Subcutaneous abdominal adipose tissue (tissue), 5 donors: ENCODE results near the gene VSIG2.

Source experiments
- H3K27ac ChIP-seq: one replicate; pipeline ENCODE4 v1.7.0; 2013; ENCODE audit warnings: low read depth, mild to moderate bottlenecking, inconsistent platforms, low read length, moderate library complexity
- H3K27me3 ChIP-seq, 5 donors: one replicate each; pipeline ENCODE4 v1.7.0; 2013; ENCODE audit warnings: low read length in 5 of 5, inconsistent platforms in 1 of 5; ENCODE audit not compliant: control insufficient read depth in 5 of 5, insufficient read depth in 4 of 5
- H3K36me3 ChIP-seq, 5 donors: one replicate each; pipeline ENCODE4 v1.7.0; 2013; ENCODE audit warnings: low read length in 5 of 5; ENCODE audit not compliant: control insufficient read depth in 5 of 5, insufficient read depth in 5 of 5
- H3K4me1 ChIP-seq, 5 donors: one replicate each; pipeline ENCODE4 v1.7.0; 2013; ENCODE audit warnings: low read length in 5 of 5, mild to moderate bottlenecking in 3 of 5, moderate library complexity in 1 of 5; ENCODE audit not compliant: control insufficient read depth in 5 of 5, insufficient read depth in 5 of 5
- H3K4me3 ChIP-seq, 5 donors: one replicate each; pipeline ENCODE4 v1.7.0; 2013; ENCODE audit warnings: low read length in 5 of 5, low read depth in 1 of 5
- H3K9ac ChIP-seq, 5 donors: one replicate each; pipeline ENCODE4 v1.7.0; 2013; ENCODE audit warnings: low read length in 5 of 5, mild to moderate bottlenecking in 4 of 5, moderate library complexity in 3 of 5
- H3K9me3 ChIP-seq, 5 donors: one replicate each; pipeline ENCODE4 v1.7.0; 2013; ENCODE audit warnings: low read length in 5 of 5; ENCODE audit not compliant: control insufficient read depth in 5 of 5
- donor health status: healthy.
- donor health status: healthy.
- donor health status: healthy.
- donor health status: healthy.
- donor health status: healthy.

VSIG2 gene

DNA sequence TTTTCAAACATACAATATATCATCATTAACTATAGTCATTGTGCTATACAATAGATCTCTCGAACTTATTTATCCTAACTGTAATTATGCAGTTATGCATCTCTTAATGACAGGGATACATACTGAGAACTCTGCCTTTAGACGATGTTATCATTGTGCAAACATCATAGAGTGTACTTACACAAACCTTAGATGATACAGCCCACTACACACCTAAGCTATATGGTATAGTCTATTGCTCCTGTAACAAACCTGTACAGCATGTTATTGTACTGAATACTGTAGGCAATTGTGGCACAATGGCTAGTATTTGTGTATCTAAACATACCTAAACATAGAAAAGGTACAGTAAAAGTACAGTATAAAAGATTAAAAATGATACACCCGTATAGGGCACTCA lies 39.7 kb downstream of the VSIG2 start:
- peaks cover 0 to 11% (median 9%) of the 10 kb centered on the region in 5 donors for H3K9me3 ChIP-seq
- no peak overlapping the region for H3K4me3 ChIP-seq
- H3K27ac ChIP-seq: no peak overlapping the region
- H3K4me1 ChIP-seq: peaks cover 0 to 2% (median under 1%) of the 10 kb centered on the region in 5 donors
- peaks cover 3 to 15% (median 8%) of the 10 kb centered on the region in 5 donors for H3K27me3 ChIP-seq
- no peaks in the 10 kb centered on the region for H3K36me3 ChIP-seq
- H3K9ac ChIP-seq: no peak overlapping the region

DNA sequence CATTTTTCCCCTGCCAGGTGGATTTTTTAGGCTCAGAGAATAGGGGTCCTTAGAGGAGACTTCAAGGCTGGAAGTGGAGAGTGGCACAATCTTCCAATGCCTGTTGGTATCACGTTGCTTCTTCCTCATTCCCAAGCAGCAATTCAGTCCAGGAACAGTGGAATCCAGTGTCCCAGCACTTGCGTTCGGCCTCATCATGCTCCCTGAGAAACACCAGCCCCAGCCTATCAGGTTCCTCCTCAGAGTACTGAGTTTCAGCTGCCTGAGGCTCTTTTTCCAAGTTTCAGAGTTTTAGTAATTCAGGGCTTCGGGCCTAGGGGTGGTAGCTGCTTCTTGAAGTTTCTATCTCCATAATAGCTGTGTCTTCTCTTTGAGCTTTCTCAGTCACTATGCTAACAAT lies 44.2 kb downstream of the VSIG2 start:
- no peak overlapping the region for H3K9ac ChIP-seq
- H3K27ac ChIP-seq: no peak overlapping the region
- H3K9me3 ChIP-seq: peaks cover 0 to 11% (median 9%) of the 10 kb centered on the region in 5 donors
- H3K36me3 ChIP-seq: no peaks in the 10 kb centered on the region
- H3K4me1 ChIP-seq: no peaks in the 10 kb centered on the region
- peaks cover 0 to 2% (median 0%) of the 10 kb centered on the region in 5 donors for H3K27me3 ChIP-seq
- H3K4me3 ChIP-seq: no peak overlapping the region

DNA sequence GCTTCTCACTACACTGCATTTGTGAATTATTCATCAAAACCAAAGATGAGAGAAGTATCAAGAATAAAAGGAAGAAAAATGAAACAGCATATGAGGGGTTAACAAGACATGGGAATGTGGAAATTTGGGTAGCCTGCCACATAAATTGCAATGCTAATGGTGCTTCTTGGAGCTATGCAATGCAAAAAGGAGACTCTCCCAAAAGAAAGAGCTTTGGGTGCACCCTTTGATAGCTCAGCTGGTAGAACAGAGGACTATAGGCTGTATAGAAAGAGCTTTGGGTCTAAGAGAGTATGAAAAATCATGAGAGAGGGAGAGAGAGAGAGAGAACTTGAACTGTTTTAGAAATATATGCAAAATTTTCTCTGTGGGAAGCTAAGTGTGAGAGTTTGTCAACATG lies 52.0 kb downstream of the VSIG2 start:
- Histone ChIP-seq H3K27ac (no peak overlapping the region), H3K27me3 (peaks cover 0 to 2% (median 0%) of the 10 kb centered on the region in 5 donors), H3K9me3 (no peaks in the 10 kb centered on the region), H3K36me3 (no peaks in the 10 kb centered on the region), H3K4me1 (no peaks in the 10 kb centered on the region), H3K9ac (no peak overlapping the region), H3K4me3 (no peak overlapping the region)

DNA sequence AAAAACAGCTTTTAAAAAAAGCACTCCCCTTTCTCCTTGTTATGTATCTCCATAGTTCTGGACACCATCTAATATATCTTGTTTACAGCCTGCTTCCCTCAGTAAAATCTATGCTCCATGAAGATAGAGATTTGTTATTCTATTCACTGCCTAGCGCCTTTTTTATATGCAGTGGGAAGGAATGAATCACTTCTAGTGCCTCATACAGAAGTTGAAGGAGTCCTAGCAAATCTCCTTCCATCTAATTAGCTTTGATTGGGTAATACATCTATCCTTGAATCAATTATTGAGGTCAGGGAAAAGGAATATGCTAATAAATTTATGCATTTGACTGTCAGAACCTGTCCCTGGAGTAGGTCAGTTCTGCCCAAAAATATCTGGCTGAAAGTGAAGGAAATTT lies 52.5 kb downstream of the VSIG2 start:
- no peak overlapping the region for H3K27ac ChIP-seq
- H3K4me1 ChIP-seq: no peaks in the 10 kb centered on the region

More for the DNA sequence above, 52.5 kb downstream of the VSIG2 start:
- H3K27me3 ChIP-seq: peaks cover 0 to 2% (median 0%) of the 10 kb centered on the region in 5 donors
- no peak overlapping the region for H3K4me3 ChIP-seq
- no peaks in the 10 kb centered on the region for H3K9me3 ChIP-seq
- no peaks in the 10 kb centered on the region for H3K36me3 ChIP-seq
- H3K9ac ChIP-seq: no peak overlapping the region
